IMR-90 (cell line): ENCODE results near the gene DHH. TPM values are rescaled to one million over a fixed set of nuclear protein-coding genes. Genes with fewer than 3 reads are reported as not detected.

Experiments
- ATAC-seq: fragments of 200-7000 bp; cut with Tn5 transposase; 2 replicates; pipeline ENCODE4 v1.9.1; 2020; ENCODE audit warnings: low read depth, mild to moderate bottlenecking, moderate library complexity
- BruUV-seq: library from RNA; stranded (reverse); fragments of 400-500 nt; replicated peaks from 2 replicates; lab custom pipeline; 2021; lab: Mats Ljungman, UMichigan
- CTCF ChIA-PET: fragments of 300-600 bp; formaldehyde crosslinking; extraction: SDS; loops from one replicate; lab custom pipeline; 2021; ENCODE audit warnings: antibody characterized with exemption; lab: Yijun Ruan, JAX
- POLR2A ChIA-PET: fragments of 300-600 bp; sonication (Branson Sonifier 250); formaldehyde crosslinking; loops from one replicate; lab custom pipeline; 2022; ENCODE audit warnings: antibody characterized with exemption; ENCODE audit not compliant: unreplicated experiment; lab: Charles Lee
- DNase-seq: peaks from one replicate; pipeline ENCODE4 v3.0.0; 2013
- H2AFZ ChIP-seq: replicated peaks from 2 replicates; pipeline ENCODE3; 2013; ENCODE audit warnings: low read length, mild to moderate bottlenecking; ENCODE audit not compliant: poor library complexity
- H2AK5ac ChIP-seq: 2 replicates; pipeline ENCODE4 v1.6.1; 2013; ENCODE audit warnings: low read depth, low read length, inconsistent platforms
- H2AK9ac ChIP-seq: replicated peaks from 2 replicates; pipeline ENCODE3; 2013; ENCODE audit warnings: mild to moderate bottlenecking, low read depth, low read length, moderate library complexity; ENCODE audit not compliant: poor library complexity
- H2BK120ac ChIP-seq: 2 replicates; pipeline ENCODE4 v1.6.1; 2013; ENCODE audit warnings: low read depth, low read length, inconsistent platforms
- H2BK15ac ChIP-seq: 3 replicates; pipeline ENCODE4 v1.6.1; 2013; ENCODE audit warnings: low read depth, low read length, inconsistent platforms
- H2BK20ac ChIP-seq: 2 replicates; pipeline ENCODE4 v1.6.1; 2013; ENCODE audit warnings: low read depth, mild to moderate bottlenecking, inconsistent platforms, low read length, moderate library complexity
- H2BK5ac ChIP-seq: 2 replicates; pipeline ENCODE4 v1.6.1; 2013; ENCODE audit warnings: mild to moderate bottlenecking, low read depth, low read length, inconsistent platforms; ENCODE audit not compliant: poor library complexity, severe bottlenecking
- H3K14ac ChIP-seq: replicated peaks from 2 replicates; pipeline ENCODE4 v1.6.1; 2013; ENCODE audit warnings: low read depth, low read length, inconsistent platforms
- H3K18ac ChIP-seq: 2 replicates; pipeline ENCODE4 v1.6.1; 2013; ENCODE audit warnings: low read depth, low read length, control low read depth
- H3K23ac ChIP-seq: 2 replicates; pipeline ENCODE4 v1.6.1; 2013; ENCODE audit warnings: low read depth, low read length, inconsistent platforms
- H3K27ac ChIP-seq: 2 replicates; pipeline ENCODE4 v1.5.1; 2013; ENCODE audit warnings: mild to moderate bottlenecking, control low read depth, low read length; ENCODE audit not compliant: insufficient read depth
- H3K27me3 ChIP-seq: 2 replicates; pipeline ENCODE4 v1.6.1; 2013; ENCODE audit warnings: low read length; ENCODE audit not compliant: control insufficient read depth, insufficient read depth
- H3K36me3 ChIP-seq: 2 replicates; pipeline ENCODE4 v1.6.1; 2013; ENCODE audit warnings: low read length, mixed read lengths; ENCODE audit not compliant: control insufficient read depth, insufficient read depth
- H3K4ac ChIP-seq: 2 replicates; pipeline ENCODE4 v1.6.1; 2013; ENCODE audit warnings: low read depth, low read length, inconsistent platforms
- H3K4me1 ChIP-seq: 2 replicates; pipeline ENCODE4 v1.6.1; 2013; ENCODE audit warnings: low read length, mixed read lengths; ENCODE audit not compliant: control insufficient read depth, insufficient read depth
- H3K4me2 ChIP-seq: 2 replicates; pipeline ENCODE4 v1.6.1; 2013; ENCODE audit warnings: low read depth, mild to moderate bottlenecking, control low read depth, low read length, moderate library complexity
- H3K4me3 ChIP-seq: 2 replicates; pipeline ENCODE4 v1.5.1; 2013; ENCODE audit warnings: low read depth, mild to moderate bottlenecking, control low read depth, low read length, moderate library complexity; ENCODE audit not compliant: insufficient read depth
- H3K56ac ChIP-seq: 2 replicates; pipeline ENCODE4 v1.6.1; 2013; ENCODE audit warnings: low read length, inconsistent platforms; ENCODE audit not compliant: insufficient read depth; ENCODE audit errors: extremely low read depth
- H3K79me1 ChIP-seq, 2 experiments: 2 replicates each; pipeline ENCODE4 v1.6.1; 2013; ENCODE audit warnings: low read length in 2 of 2, inconsistent platforms in 1 of 2, low read depth in 1 of 2
- H3K9ac ChIP-seq: 2 replicates; pipeline ENCODE4 v1.6.1; 2013; ENCODE audit warnings: low read depth, low read length, control low read depth
- H3K9me1 ChIP-seq: 2 replicates; pipeline ENCODE4 v1.6.1; 2013; ENCODE audit warnings: low read length, inconsistent platforms; ENCODE audit not compliant: insufficient read depth
- H3K9me3 ChIP-seq: 2 replicates; pipeline ENCODE4 v1.6.1; 2013; ENCODE audit warnings: low read length; ENCODE audit not compliant: control insufficient read depth, insufficient read depth
- H4K20me1 ChIP-seq: 2 replicates; pipeline ENCODE4 v1.6.1; 2013; ENCODE audit warnings: low read length, inconsistent platforms; ENCODE audit not compliant: insufficient read depth
- H4K5ac ChIP-seq: 2 replicates; pipeline ENCODE4 v1.6.1; 2013; ENCODE audit warnings: mild to moderate bottlenecking, low read depth, low read length, control low read depth
- H4K8ac ChIP-seq, 2 experiments: 2 replicates each; pipeline ENCODE4 v1.6.1; 2013; ENCODE audit warnings: low read depth in 2 of 2, low read length in 2 of 2, control low read depth in 1 of 2, inconsistent platforms in 1 of 2
- H4K91ac ChIP-seq: 2 replicates; pipeline ENCODE4 v1.6.1; 2013; ENCODE audit warnings: low read depth, low read length, inconsistent platforms; ENCODE audit not compliant: insufficient read depth
- BHLHE40 ChIP-seq: fragments of 150-350 bp; IDR thresholded peaks from 2 replicates; pipeline ENCODE4 v1.6.1; 2016; ENCODE audit warnings: mild to moderate bottlenecking, low read depth, low read length
- CEBPB ChIP-seq: IDR thresholded peaks from 2 replicates; pipeline ENCODE4 v1.6.1; 2012; ENCODE audit warnings: low read depth, low read length, improper control_type of control experiment
- CTCF ChIP-seq: conservative IDR thresholded peaks from 2 replicates; pipeline ENCODE4 v1.5.1; 2012; ENCODE audit warnings: mild to moderate bottlenecking, low read depth, low read length, improper control_type of control experiment
- ELK1 ChIP-seq: fragments of 150-350 bp; IDR thresholded peaks from 2 replicates; pipeline ENCODE4 v1.6.1; 2016; ENCODE audit warnings: low read depth, mild to moderate bottlenecking, low read length, moderate library complexity, borderline replicate concordance
- RFX5 ChIP-seq: IDR thresholded peaks from 2 replicates; pipeline ENCODE4 v1.8.0; 2012; ENCODE audit warnings: low read depth, mild to moderate bottlenecking, low read length, moderate library complexity
- SMC3 ChIP-seq: fragments of 150-350 bp; IDR thresholded peaks from 2 replicates; pipeline ENCODE4 v1.6.1; 2016; ENCODE audit warnings: low read depth, mild to moderate bottlenecking, antibody characterized with exemption, low read length, moderate library complexity
- USF2 ChIP-seq: fragments of 150-350 bp; IDR thresholded peaks from 2 replicates; pipeline ENCODE4 v1.6.1; 2017; ENCODE audit warnings: mild to moderate bottlenecking, antibody characterized with exemption, low read length, low read depth
- WGBS, 2 experiments: methylation state at CpG; one replicate each; pipeline versions ENCODE4 v1.1.5 to v1.1.7; 2013; ENCODE audit warnings: missing lambda C conversion rate in 2 of 2; ENCODE audit not compliant: insufficient read length in 1 of 2; ENCODE audit errors: extremely low coverage in 2 of 2; 5-methylcytosine and 5-hydroxymethylcytosine counted together
- dilution Hi-C: fragments of 300-500 bp; cut with HindIII; formaldehyde crosslinking; loops from one replicate; pipeline ENCODE4 v1.14.3; 2018; ENCODE audit warnings: low sequenced_read_pairs; ENCODE audit not compliant: unreplicated experiment
- in situ Hi-C: fragments of 300-500 bp; cut with MboI; formaldehyde crosslinking; loops from 3 replicates; pipeline ENCODE4 v1.14.3; 2019; ENCODE audit warnings: low sequenced_read_pairs, inconsistent platforms, mixed read lengths
- intact Hi-C: fragments of 100-400 bp; cut with micrococcal nuclease; formaldehyde crosslinking; loops from 2 replicates; pipeline ENCODE4 v1.10.0; 2022
- polyA plus RNA-seq, 3 experiments: library from polyadenylated mRNA; depleted of rRNA; stranded (reverse); fragments of >200 nt; gene quantifications; 2 replicates each; pipeline ENCODE4 v1.2.3, GENCODE V29; 2012; ENCODE audit warnings: low replicate concordance in 1 of 3
- total RNA-seq: library from RNA; depleted of rRNA; stranded (reverse); fragments of >200 nt; gene quantifications from 2 replicates; pipeline ENCODE4 v1.2.3, GENCODE V29; 2012

The DHH gene
- total and polyA plus RNA-seq, 2 of the 4 experiments (the other 2 are of a cell fraction), result under 0.01 to 0.07 TPM

GRCh38 chr12:49109641-49110463 lies 15.3 kb upstream of the DHH start (continued):
- TF ChIP-seq CTCF, result no peak

GRCh38 chr12:49108958-49109404 lies 14.4 kb upstream of the DHH start:
- Histone ChIP-seq H2AK5ac (peak overlapping the region; percentile 41), H2BK15ac (no peak overlapping the region), H3K36me3 (peaks cover 25% of the 10 kb centered on the region), H3K4me3 (peak overlapping the region; percentile 85), H3K9me1 (peaks cover 36% of the 10 kb centered on the region), H2BK20ac (no peak overlapping the region), H3K14ac (no peak overlapping the region), H3K9me3 (no peaks in the 10 kb centered on the region), H3K27me3 (no peaks in the 10 kb centered on the region), H2AK9ac (peak overlapping the region; percentile 92), H3K4me1 (peaks cover 13% of the 10 kb centered on the region), H3K23ac (peak overlapping the region; percentile 33), H3K18ac (no peak overlapping the region), H3K4me2 (peak overlapping the region; percentile 95), H4K5ac (no peak overlapping the region), H3K79me1 (peaks cover 30 to 63% of the 10 kb centered on the region in 2 experiments), H3K56ac (no peak overlapping the region), H3K4ac (0 out of 2 replicates have a peak overlapping the region, but pooled peaks have one; percentile 4), H4K8ac (no peak overlapping the region), H2AFZ (no peak overlapping the region), H3K9ac (peak overlapping the region; percentile 93), H3K27ac (peak overlapping the region; percentile 92), H2BK5ac (peak overlapping the region; percentile 1), H4K91ac (no peak overlapping the region), H2BK120ac (no peak overlapping the region), H4K20me1 (peaks cover 49% of the 10 kb centered on the region)
- TF ChIP-seq USF2 (no peak), RFX5 (no peak), BHLHE40 (no peak), CEBPB (peak; percentile 91), SMC3 (no peak), ELK1 (no peak)
- dilution Hi-C loops (no loop called here), intact Hi-C loops (no loop called here), in situ Hi-C loops (no loop called here)
- CTCF ChIA-PET, result interaction anchor here (0.6 to 0.8 kb wide), 3 partner anchors 15 to 121 kb away, joined by 3 read pairs; partner anchors contain the start of gene DHH
- WGBS, 2 experiments, result 62% methylated on average over 3 of the region's 4 CpGs; no CpG with 5 or more reads in 1 of the 2 experiments
- BruUV-seq, result no TSS peak
- POLR2A ChIA-PET, result no interaction called here
- ATAC-seq, result no peak
- peak; percentile 20 for DNase-seq
